ENCODE measurements around the gene CDK18.

CDK18 gene

DNA sequence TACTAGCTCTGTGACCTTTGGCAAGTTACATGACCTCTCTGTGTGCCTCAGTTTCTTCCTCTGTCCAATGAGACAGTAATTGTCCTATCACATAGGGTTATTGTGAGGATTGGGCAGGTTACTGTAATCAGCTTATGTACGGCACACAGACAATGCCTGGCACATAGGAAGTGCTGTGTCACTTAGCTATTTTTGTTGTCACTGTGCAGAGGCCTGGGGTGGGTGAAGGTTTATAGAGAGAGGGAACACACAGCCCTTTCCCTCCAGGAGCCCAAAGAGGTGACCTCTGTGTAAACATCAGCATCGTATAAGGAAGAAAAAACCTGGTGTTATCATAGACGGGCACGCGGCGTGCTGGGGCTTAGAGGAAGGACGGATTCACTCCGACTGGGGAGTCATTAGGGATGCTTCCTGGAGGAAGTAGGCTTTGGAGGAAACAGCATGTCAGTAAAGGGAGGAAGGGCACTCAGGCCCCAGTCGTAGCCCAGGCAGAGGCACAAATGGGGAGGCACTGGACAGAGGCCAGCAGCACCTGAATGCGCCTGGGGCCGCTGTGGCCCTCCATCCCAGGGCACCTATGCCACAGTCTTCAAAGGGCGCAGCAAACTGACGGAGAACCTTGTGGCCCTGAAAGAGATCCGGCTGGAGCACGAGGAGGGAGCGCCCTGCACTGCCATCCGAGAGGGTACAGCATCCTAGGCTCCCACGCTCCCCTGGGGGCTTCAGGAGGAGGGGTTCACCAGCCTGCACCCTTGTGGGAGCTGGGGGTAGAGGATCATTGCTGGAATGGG, 21.2 kb downstream of the CDK18 start:
- DNase-seq = no peak

DNA sequence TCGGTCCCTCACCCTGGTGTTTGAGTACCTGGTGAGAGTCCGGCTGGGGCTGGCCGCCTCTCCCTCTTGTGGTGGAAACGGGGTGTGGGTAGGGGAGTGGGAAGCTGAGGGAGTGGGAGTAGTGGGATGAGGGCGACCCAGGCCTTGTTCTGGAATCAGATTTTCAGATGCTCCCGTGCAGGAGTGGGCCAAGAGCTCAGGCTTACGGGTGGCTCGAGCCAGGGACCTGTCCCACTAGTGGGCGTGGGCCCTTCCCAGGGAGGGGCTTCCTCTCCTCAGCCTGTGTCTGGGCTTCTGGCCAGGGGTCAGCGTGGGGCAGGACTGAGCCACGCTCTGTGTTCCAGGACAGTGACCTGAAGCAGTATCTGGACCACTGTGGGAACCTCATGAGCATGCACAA, 22.0 kb downstream of the CDK18 start:
- DNase-seq = no peak

DNA sequence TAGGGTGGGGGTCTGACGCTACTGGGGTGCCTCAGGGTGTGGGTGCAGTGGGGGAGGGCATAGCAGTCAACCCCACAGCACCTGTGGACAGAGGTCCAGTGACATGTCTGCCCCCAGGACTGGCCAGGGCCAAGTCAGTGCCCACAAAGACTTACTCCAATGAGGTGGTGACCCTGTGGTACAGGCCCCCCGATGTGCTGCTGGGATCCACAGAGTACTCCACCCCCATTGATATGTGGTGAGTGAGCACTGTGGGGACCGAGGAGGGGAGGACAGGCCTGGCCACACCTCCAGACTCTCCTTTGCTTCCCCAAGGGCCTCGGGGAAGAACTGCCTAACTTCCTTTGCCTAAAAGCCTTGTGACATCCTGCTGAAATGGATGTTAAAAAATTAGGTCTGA, 23.5 kb downstream of the CDK18 start:
- no peak for DNase-seq

DNA sequence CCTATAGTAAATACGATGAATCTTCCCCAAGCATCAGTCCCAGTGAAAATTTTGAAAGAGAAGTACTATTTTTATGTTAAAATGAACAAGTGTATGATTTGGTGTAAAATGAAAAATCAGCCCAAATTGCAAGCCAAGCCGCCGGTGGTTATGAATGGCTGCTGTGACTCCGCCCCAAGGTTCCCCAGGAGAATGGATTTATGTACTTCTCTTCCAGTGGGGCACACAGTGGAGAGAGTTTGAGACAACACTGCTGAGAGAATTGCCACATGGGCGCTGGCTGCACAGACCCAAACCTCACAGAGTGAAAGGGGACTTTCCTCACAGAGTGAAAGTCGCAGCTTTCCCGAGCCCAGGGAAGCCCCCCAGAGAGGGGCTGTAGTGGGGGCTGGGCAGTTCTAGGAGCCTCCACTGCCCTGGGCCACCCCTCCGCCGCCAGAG, 24.0 kb downstream of the CDK18 start:
- DNase-seq = no peak

DNA sequence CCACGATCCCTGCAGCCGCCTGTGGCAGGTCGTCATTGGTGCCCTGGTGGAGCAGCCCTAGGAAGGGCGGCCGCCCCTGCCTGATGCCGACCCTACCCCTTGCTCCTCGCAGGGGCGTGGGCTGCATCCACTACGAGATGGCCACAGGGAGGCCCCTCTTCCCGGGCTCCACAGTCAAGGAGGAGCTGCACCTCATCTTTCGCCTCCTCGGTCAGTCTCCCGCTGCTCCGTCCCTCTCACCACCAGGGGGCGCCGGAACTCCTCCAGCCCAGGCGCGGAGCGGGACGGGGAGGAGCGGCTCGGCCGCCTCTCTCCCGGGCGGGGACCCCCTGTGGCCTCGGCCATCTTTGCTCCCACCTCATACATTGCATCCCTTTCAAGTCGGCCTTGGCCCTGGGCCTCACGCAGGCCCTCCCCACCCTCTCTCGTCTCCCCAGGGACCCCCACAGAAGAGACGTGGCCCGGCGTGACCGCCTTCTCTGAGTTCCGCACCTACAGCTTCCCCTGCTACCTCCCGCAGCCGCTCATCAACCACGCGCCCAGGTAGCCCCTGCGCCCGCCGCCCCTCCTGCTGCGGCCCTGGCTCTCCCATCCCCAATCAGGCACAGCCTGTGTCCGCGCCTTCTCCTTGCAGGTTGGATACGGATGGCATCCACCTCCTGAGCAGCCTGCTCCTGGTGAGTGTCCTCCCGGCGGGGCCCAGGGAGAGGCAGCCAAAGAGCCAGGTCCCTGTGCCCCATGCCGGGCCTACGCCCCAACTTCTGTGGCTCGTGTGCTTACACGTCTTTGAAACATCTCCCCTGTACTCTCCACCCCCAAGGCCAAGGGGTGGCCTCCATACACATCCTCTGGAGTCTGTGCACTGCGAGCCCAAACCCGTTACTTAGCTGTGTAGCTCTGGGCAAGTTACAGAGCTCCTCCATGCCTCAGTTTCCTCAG, 24.7 kb downstream of the CDK18 start:
- DNase-seq = peak; percentile 32

DNA sequence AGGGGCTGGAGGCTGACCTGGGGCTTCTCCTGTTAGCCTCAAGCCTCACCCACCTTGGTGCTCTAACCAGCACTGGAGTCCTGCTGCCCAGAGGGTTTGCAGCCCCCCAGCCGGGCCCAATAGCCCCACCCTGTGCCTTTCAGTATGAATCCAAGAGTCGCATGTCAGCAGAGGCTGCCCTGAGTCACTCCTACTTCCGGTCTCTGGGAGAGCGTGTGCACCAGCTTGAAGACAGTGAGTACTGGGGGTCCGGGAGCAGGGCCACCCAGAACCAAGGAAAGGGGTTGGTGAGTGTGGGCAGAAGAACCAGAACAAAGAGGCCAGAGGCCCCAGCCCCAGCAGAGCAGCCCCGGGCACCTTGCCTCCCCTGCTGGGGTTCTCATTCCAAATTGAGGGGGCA, 25.6 kb downstream of the CDK18 start:
- DNase-seq = no peak

DNA sequence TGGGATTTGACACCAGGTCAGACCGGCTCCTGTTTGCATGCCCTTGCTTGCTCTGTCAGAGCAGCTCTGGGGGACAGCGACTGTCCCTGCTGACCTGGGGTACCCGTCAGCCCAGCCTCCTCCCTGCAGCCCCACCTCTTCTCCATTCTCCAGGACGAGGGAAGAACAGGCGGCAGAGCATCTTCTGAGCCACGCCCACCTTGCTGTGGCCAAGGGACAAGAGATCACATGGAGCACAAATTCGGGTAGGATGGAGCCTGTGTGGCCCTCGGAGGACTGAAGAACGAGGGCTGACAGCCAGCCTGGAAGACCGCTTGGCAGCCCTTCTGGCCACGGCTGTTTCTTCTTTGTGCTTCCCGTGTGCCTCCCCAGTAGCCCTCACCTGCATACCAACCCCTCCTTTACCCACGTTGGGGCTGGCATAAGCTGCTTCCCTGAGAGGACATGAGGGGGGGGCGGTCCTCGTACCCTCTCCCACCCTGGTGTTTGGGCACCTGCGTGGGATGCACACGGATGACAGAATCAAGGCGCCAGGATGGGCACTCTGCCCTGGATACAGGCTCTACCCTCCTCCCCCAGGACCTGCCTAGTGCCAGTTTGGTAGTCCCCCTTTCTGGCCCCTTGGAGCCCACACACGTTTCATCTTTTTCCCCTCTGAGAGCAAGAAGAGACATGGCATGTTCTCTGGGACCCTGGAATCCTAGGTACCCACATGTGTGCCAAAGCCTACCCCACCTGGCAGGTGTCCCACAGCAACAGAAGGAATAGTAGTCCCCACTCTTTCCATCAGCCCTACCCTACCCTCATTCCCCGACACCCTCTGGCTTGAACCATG, 26.9 kb downstream of the CDK18 start:
- DNase-seq = no peak

DNA sequence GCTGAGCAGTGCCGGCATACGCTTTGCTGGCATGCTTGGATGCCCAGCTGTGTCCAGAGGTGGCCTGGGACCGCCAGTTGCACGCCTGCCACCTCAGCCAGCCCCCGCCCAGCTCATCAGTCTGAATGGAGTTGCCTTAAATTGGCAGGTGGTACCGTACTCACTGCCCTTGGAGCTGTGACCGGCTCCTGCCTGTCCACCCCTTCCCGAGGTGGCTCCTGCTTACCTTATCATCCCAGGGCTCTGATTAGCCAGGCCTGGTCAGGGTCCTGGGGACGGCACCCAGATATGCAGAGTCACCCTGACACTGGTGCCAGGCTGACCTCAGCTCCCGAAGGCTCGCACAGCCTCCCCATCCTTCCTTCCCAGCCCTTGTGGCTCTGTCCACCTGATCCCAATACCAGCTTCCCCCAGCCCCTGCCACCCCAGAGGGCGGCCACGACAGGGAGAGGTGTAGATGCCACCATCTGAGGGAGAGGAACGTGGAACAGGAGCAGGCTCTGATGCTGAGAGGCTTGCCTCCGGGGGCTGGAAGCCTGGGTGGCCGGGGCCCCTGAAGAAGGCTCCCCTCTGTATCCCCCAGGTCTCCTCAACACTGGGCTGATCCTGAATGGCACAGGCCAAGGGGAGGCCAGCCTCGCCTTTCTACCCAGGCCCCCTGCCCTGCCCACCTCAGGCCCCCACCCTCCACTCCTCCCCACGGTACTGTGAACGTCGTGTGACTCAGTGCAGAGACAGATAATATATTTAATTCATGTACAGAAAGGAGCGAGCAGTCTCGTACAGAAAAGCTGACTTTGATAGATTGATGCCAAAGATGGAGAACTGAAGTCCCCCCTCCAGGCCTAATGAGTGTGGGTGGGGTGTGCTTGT, 27.8 kb downstream of the CDK18 start:
- DNase-seq = no peak

DNA sequence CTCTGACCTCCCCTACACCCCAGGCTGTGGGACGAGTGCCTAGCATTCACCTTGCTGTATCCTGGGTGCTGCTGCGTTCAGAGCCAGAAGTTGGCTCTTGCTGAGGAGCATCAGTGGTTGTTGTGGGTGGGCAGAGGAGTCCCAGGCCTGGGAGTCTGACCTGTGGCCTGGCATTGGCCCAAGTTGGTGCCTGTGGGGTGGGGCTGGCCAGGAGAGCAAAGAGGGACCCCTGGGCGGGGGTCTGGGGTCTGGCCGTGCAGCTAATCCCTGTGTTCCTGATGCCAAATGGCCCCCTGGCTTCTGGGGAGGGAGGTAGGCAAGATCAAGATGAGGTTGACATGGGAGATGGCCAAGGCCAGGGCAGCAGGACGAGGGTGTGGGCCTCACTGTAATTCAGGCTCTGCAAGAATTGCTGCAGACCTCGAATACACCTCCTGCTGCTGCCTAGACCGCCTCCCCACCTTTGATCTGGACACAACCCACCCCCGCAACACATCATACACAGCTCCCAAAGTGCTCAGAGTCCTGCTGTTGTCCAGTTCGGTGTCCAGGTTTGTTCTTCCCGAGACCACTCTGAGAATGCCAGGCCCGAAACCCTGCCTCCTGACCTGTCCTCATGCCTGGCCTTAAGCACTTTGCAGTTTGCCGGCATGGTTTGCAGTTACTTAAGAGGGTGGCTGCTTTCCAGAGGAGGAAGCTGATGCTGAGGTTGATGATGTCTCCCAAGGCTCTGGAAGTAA, 28.7 kb downstream of the CDK18 start:
- DNase-seq = no peak

DNA sequence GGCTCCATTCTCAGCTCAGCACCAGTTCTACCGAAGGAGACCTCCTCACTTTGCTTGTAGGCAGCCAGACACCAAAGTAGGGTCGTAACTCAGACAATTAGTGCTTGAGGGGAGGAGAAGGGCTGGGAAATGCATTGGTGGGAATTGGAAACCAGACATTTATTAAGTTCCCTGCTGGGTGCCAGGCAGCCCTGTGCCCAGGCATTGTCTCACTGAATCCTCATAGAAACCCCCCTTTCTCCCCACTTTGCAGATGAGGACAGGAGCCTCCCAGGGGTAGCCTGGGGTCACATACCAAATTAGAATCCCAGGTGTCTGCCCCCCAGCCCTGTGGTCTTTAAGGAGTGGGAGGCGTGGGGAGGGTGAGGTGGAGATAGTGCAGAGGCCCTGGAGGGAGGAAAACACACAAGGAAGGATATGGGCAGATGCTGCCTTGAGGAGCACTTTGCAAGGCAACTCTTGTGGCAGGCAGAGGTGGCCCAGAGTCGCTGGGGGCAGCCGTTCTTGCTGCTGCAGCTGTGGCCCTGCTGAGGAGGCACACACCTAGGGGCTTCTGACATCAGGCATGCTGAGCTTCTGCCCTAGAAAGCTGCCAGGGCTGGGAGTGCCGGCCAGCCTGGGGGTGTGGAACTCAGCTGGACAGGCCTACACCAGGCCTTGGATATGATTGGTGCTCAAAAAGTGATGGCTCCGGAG, 29.4 kb downstream of the CDK18 start:
- no peak for DNase-seq

DNA sequence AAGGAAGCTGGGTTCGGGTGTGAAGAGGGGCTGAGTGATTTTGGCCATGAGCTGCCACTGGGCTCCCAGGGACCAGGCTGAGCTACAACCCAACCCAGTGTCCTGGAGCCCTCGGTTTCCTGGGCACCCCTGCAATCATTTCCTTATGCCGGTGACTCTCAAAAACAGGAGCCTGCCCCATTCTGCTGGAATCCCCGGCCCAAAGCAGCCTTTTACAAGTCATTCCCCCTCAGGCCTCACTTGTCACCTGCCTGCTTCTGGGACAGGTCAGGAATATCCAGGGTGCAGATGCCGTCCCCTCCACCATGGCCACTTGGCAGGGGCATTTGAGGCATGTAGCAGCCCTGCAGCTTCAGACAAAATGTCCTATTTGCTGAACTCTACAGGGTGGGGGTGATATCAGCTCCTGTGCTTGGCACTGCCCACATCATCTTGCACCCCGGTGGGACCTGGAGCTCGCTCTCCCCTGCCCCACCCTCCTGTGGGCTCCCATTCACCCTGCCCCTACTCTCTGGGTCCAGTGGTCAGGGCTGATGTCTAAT, 30.0 kb downstream of the CDK18 start:
- no peak for DNase-seq

DNA sequence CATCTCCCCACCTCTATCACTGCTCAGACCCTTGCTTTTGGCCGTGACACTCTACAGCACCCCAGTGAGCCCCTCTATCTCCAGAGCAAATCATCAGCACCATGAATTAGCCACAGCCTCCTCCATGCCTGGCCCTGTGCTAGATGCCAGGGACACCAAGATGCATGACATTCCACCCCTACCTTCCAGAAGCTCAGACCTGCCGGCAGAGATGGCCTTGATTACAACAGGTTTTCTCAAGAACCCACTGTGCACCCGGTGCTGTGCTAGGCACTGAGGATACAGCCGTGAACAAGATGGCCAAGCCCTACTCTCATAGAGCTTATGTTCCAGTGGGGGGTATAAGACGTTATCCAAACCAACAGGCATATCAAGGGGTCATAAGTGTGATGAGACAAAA, 30.6 kb downstream of the CDK18 start:
- DNase-seq = no peak

DNA sequence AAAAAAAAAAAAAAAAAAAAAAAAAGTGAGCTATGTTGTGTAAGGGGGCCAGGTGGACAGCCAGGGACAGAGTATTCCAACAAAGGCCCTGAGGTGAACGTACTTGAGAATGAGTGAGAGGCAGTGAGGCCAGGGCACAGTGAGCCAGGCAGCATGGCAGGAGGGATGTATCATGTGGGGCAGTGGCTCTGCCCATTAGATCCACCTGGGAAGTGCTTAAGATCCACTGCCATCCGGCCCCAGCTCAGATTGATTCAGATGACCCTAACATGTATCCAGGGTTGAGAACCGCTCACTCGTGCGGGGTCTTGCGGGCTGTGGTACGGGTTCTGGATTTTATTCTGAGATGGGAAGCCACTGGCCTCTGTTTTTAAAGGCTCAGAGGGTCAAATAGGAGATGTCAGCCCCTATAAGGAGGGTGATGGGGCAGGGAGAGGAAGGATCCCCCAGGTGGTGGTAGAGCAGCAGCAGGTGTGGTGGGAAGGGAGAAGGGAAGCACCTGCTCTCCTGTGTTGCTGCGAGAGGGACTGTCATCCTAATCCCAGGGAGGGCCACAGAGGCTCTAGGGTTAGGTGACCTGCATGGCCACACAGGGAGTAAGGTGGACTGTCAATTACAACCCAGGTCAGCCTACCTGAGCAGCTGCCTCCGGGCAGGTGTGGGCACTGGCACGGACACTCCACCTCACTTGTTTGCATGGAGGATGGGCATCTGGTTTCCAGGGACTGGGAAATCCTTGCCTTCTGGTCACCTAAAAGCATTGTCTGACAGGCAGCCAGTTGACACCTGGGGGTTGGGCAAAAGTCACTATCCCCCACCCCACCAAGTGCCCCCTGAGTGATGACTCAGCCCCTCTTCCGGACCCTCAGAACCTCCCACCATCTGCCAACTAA, 31.6 kb downstream of the CDK18 start:
- DNase-seq = no peak

DNA sequence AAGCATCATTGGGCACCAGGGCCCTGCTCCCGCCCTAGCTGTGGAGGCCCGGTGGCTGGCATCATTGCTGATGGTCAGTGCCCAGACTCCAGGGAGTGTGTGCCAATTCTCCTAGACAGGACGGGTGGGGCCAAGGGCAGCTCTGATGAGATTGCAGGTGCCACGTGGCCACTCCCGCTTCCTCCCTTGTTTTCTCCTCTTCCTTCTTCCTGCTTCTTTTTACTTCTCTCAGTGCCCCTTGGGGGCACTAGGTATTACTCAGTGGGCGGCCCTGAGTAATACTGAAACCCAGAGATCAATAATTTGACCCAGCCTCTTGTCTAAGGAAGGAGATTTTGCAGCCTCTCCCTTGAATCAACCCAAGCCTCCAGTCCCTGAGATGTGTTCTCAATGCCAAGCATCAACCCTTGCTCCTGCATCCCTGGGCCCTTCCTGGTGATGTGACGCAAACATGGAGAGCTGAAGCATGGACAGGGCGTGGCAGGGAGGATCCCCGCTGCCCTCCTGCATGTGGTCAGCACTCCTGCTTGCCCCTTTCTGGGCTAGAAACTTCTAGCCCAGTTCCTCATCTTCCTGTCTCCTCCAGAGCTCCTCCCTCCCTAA, 32.4 kb downstream of the CDK18 start:
- DNase-seq = peak; percentile 8

DNA sequence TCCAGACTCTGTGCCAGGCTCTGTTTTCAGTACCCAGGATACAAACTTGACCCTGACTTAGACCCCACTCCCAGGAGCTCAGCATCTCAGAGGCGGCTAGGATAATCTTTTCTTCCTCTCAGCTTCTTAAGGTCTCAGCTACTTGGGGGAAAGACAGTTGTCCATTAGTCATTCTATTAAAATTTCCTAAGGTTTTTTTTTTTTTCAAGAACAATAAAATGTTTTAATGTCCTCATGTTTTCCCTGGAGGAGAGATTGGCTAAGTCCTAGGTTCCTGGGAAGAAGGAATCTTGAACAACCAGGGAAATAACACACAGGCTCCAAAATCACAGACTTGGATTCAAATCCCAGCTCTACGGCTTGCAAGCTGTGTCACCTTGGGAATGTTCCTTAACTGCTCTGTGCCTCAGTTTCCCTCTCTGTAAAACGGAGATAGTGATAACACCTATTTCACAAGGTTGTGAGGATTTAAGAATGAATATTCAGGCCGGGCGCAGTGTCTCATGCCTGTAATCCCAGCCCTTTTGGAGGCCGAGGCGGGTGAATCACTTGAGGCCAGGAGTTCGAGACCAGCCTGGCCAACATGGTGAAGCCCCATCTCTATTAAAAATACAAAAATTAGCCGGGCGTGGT, 33.0 kb downstream of the CDK18 start:
- no peak for DNase-seq

DNA sequence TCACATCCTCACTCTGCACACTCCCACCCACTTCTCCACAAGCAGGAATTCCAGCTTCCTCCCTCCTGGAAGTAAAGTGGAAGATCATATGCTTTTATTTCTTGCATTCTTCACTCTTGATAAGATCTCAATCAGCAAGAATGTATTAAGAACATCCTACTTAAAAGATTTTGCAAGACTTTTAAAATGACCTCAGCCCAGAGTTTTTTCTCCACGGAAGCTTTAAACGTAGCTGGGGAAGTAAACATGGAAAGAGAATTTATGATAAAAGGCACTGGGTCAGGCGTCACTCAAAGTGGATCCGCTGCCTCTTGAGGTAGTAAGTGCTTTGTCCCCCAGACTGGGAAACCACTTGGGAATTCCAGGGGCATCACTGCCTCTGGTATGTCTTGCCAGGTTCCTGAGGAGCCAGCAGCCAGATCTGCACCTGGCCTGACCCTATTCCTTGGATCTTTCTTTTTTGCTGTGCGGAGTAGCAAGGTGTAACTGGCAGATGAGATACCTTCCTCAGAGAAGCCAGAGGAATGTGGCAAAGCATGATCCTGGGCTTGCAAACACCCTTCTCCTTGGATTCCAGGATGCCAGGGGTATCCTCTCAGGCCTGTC, 33.9 kb downstream of the CDK18 start:
- no peak for DNase-seq

DNA sequence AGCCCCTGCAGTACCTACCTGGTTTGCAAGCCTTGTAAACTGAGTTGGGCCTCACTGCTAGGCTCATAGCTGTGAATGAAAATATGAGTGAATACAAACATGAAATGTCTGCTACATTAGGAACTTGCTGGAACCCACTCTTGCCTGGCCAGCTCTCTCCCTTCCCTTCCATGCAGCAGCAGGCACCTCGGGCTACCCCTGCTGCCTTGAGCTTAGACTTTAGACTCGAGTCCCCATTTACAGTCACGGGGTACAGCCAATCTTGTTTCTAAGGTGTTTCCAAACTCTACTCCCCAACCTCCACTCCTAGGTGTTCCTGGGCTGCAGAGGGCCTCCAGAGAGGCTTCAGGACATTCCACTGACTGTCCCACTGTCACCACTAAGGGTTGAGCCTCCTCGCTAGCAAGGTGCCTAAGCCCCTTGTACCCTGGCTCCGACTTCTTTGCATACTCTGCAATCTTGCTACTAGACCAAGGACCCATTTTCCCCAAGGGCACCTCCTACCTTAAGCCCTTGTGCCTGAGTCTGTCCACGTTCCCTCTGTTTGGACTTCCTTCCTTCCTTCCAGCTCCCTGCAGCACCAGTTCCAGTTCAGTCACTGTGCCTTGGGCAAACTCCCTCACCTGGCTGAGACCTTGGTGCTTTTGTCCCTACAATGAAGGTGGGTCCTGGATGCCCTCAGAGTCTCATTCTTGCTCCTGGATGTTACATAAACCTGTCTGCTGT, 36.9 kb downstream of the CDK18 start:
- no peak for DNase-seq
